IgD-negative memory B cell (primary cell): ENCODE data around the gene CFAP97D2. TPM values are rescaled to one million over a fixed set of nuclear protein-coding genes. Genes with fewer than 3 reads are reported as not detected.
"Not testable (repeated sequence)": the region's sequence is repeated elsewhere in the genome, so short reads cannot be mapped to it uniquely, and the experiment has no call there.

Source experiments
- H3K27ac Mint-ChIP-seq, 3 donors: one replicate each; pipeline ENCODE4 v1.8.0; 2020 to 2022; ENCODE audit warnings: mild to moderate bottlenecking in 3 of 3, mixed read lengths in 3 of 3, moderate library complexity in 1 of 3
- H3K27me3 Mint-ChIP-seq: one replicate; pipeline ENCODE4 v1.8.0; 2021; ENCODE audit warnings: mixed read lengths
- H3K36me3 Mint-ChIP-seq: one replicate; pipeline ENCODE4 v1.8.0; 2020; ENCODE audit warnings: mild to moderate bottlenecking, mixed read lengths
- H3K4me1 Mint-ChIP-seq, 3 donors: one replicate each; pipeline ENCODE4 v1.8.0; 2020 to 2022; ENCODE audit warnings: mixed read lengths in 3 of 3, mild to moderate bottlenecking in 1 of 3
- H3K4me3 Mint-ChIP-seq, 4 donors: one replicate each; pipeline ENCODE4 v1.8.0; 2020 to 2022; ENCODE audit warnings: mild to moderate bottlenecking in 4 of 4, mixed read lengths in 4 of 4, moderate library complexity in 3 of 4
- H3K9me3 Mint-ChIP-seq, 3 donors: one replicate each; pipeline ENCODE4 v1.8.0; 2020 to 2021; ENCODE audit warnings: mixed read lengths in 3 of 3, mild to moderate bottlenecking in 1 of 3
- polyA plus RNA-seq: library from polyadenylated mRNA; unstranded; fragments of 300-500 nt; fragmentation: Illumina TruSeq; gene quantifications from one replicate; pipeline ENCODE4 v1.2.3, GENCODE V29; 2021

The CFAP97D2 gene
- not detected for polyA plus RNA-seq

DNA sequence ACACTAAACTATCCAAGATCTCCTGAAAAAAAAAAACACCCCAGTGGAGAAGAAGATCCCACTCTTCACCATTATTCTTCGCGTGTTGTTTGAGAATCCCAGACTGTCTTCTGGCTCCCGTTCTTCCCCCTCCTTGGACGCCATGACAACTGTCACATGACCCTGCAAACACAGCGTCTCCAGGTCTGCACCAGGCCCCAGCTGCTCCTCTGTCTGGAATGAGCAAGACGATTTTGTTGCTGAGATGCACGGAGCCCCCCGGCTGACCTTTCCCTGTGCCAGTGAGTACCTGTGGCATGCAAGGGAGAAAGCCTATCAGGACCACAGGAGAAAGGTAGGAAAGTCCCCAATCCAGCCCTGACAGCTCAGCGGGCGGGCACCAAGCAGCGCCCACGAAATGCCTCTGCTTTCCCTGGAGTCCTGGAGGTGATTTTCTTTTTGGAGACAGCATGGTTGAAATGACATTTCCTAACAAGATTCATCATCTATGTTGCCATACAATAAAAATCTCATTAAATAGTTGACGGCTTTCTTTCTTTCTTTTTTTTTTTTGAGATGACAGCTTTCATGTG, at the start of gene CFAP97D2:
CFAP97D2 (plus strand) TSS at position 171 of the 572 bp plus-strand sequence; CDS start at position 245, 74 bp downstream.
- Mint-ChIP-seq H3K4me1 (peaks cover 0 to 5% (median 3%) of the 10 kb centered on the region in 3 donors), H3K4me3 (no peak within 1 kb of the TSS), H3K27me3 (peaks cover 29% of the 10 kb centered on the region), H3K27ac (no peak within 1 kb of the TSS), H3K36me3 (peaks cover 11% of the 10 kb centered on the region), H3K9me3 (peaks cover 0 to under 1% (median 0%) of the 10 kb centered on the region in 3 donors)

DNA sequence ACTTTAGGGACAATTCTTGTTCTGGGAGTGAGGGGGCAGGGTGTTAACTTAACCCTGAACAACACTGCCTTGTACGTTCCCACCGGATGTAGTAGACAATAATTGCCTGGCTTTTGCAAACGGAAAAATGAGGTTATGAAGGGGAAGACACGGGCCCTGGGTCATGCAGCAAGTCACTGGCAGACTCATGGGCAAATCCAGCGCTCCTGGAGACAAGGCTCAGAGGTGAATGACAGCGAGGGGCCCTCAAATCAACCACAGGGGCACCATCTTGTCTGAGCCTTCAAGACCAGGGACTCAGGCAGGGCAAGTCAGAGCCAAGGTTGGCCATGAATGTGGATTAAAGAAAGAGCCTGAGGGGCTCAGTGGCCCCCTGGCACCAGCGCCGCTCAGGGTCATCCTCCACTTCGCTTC, 49.4 kb upstream of the CFAP97D2 start:
- peaks cover 5% of the 10 kb centered on the region for H3K36me3 Mint-ChIP-seq
- H3K9me3 Mint-ChIP-seq, result peaks cover 0 to 1% (median 0%) of the 10 kb centered on the region in 3 donors
- H3K4me1 Mint-ChIP-seq, result peaks cover 38 to 64% (median 49%) of the 10 kb centered on the region in 3 donors
- H3K27ac Mint-ChIP-seq, result peak overlapping the region; percentile 70 to 84 (median 84)
- peak overlapping the region; percentile 80 to 100 (median 90) for H3K4me3 Mint-ChIP-seq
- H3K27me3 Mint-ChIP-seq, result no peaks in the 10 kb centered on the region

DNA sequence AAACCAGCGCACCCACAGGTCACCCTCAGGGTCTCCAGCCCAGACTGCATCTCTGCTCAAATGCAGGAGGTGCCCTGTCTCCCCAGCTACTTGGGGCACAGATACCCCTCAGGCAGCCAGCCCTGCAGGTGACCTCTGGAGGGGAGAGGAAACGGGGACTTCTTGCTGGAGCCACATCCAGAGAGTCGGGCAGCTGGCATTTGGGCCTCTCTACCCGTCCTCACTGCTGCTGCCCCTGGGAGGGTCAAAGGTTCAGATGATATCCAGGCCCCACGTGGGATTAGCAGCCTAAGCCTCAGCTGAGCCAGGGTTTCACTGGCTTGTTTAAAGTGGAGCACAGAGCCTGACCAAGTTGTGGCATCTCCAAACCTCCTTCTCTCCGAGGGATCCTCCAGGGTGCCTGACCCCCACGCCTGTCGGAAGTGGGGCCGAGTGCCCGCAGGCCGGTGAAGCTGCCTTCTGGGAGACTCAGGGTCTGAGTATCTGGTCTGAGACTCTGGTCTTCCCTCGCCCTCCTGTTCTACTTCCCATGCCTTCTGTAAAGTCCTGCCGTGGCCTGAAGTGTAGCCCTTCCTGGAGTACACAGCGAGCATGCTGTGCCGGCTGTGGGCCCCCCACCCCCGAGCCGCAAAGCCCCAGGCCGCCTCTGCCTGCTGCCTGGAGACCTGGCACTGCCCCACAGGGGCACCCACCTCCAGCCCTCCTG, 48.8 kb upstream of the CFAP97D2 start:
- H3K27ac Mint-ChIP-seq, result peak overlapping the region; percentile 84 to 97 (median 93)
- H3K36me3 Mint-ChIP-seq, result no peaks in the 10 kb centered on the region
- peaks cover 0 to 1% (median 0%) of the 10 kb centered on the region in 3 donors for H3K9me3 Mint-ChIP-seq
- peak overlapping the region; percentile 81 to 100 (median 98) for H3K4me3 Mint-ChIP-seq
- peaks cover 38 to 63% (median 43%) of the 10 kb centered on the region in 3 donors for H3K4me1 Mint-ChIP-seq
- no peaks in the 10 kb centered on the region for H3K27me3 Mint-ChIP-seq

DNA sequence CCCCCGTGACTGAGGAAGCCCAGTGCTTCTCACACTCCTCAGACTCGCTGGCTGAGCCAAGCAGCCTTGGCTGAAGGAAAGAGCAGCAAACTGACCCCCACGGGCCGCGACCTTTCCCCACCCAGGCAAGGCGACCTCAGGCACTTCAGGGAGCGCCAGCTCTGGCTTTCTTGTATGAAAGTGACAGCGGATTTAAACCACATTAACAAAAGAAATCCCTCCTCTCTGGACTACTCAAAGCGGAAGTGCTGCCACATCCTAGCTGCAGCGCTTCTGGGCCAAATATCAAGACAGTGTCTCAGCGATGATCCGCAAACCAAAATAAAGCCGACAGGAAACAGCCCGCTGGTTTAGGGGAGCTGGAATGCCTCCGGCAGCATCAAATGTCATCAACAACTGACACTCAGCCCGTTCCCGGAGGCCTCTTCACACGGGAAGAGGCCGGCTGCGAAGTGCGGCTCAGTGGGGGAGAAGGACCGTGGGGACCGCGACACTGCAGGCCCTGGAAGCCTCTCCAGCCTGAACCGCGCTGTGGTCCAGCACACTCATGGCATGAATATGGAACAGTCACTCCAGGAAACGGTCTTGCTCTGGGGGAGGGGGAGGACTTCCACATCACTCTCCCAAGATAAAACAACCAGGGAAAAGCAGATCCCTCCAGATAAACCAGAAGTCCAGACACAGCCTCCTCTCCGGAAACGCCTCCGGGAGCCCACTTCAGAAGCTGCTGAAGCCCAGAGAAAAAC, 48.0 kb upstream of the CFAP97D2 start:
- no peaks in the 10 kb centered on the region for H3K27me3 Mint-ChIP-seq
- H3K36me3 Mint-ChIP-seq, result no peaks in the 10 kb centered on the region

DNA sequence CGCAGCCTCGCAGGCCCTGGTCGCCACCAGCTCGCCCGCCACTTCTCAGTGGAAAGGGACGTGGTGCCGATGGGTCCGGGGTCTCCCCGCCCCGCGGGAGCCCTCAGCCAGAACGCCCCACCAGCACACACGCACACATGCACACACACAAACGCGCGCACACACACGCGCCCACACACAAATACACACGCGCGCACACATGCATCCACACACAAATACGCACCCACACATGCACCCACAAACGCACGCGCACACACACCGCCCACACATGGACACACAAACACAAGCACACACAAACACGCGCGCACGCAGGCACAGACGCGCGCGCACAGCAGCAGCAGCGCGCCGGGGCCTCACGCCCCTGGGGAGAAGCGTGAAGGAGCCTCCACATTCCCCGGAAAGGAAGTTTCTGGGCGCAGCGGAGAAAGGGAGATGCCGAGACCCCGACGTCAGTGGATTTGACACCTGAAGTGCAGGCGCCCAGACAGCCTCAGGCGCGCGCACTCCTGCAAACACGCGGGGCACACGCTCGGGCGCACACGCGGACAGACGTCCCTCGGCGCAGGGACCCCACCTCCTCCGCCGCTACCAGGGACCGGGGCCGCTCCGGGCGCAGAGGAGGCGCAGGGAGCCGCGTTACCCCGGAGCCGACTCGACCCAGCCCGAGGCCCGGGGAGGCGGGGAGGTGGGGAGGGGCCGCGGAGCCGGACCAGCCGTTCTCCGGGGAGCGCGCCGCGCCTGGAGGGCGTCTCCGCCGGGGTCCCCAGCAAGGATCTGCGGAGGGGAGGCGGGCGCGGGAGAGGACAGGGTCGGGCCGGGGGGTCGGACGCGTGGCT, 47.3 kb upstream of the CFAP97D2 start:
- Mint-ChIP-seq H3K4me3 (peak overlapping the region; percentile 81 to 100 (median 98)), H3K9me3 (peaks cover 0 to 1% (median 0%) of the 10 kb centered on the region in 3 donors), H3K27me3 (no peaks in the 10 kb centered on the region), H3K4me1 (peaks cover 32 to 55% (median 40%) of the 10 kb centered on the region in 3 donors), H3K36me3 (no peaks in the 10 kb centered on the region), H3K27ac (peak overlapping the region; percentile 84 to 97 (median 93))

More for the DNA sequence above, 48.0 kb upstream of the CFAP97D2 start:
- peak overlapping the region; percentile 84 to 97 (median 93) for H3K27ac Mint-ChIP-seq
- H3K4me3 Mint-ChIP-seq, result peak overlapping the region; percentile 81 to 100 (median 98)
- peaks cover 39 to 63% (median 42%) of the 10 kb centered on the region in 3 donors for H3K4me1 Mint-ChIP-seq
- H3K9me3 Mint-ChIP-seq, result peaks cover 0 to 1% (median 0%) of the 10 kb centered on the region in 3 donors

DNA sequence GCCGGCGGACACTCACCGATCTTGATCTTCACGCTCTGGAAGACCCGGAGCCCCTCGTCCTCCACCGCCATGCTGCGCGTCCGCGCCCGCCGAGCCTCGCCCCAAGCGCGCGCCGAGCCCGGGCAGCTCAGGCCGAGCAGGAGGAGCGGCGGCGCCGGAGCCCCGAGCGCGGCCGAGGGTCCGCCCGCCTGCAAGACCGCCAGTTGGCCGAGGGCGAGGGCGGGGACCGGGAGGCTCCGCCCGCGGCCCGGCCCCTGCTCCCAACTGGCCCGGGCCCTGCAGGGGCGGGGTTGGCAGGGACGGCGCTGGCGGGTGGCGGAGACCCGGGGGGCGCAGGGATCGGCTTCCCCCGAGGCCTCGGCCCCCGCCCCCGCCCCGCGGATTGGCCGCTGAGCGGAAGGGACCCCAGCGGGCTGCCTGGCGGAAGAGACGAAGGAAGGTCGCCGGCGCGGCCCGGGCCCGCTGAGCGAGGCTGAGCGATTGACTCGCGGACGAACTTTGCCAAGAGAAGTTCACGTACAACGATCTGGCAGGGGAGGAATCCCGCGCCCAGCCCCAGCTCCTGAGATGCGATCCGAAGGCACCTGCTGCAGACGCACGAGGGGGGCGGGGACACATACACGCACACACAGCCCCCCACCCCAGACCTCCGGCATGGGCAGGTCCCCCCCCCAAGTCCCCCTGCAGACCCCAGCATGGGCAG, 46.5 kb upstream of the CFAP97D2 start, which contains the start of gene RASA3:
RASA3 (minus strand) TSS at position 205 of the 703 bp plus-strand sequence; CDS start at position 71, 134 bp downstream.
- Mint-ChIP-seq H3K27me3 (no peaks in the 10 kb centered on the region), H3K36me3 (no peaks in the 10 kb centered on the region), H3K27ac (peak within 1 kb of the TSS; percentile 84 to 97 (median 93)), H3K4me3 (peak within 1 kb of the TSS; percentile 81 to 100 (median 98)), H3K4me1 (peaks cover 26 to 48% (median 32%) of the 10 kb centered on the region in 3 donors), H3K9me3 (peaks cover 0 to 1% (median 0%) of the 10 kb centered on the region in 3 donors)

DNA sequence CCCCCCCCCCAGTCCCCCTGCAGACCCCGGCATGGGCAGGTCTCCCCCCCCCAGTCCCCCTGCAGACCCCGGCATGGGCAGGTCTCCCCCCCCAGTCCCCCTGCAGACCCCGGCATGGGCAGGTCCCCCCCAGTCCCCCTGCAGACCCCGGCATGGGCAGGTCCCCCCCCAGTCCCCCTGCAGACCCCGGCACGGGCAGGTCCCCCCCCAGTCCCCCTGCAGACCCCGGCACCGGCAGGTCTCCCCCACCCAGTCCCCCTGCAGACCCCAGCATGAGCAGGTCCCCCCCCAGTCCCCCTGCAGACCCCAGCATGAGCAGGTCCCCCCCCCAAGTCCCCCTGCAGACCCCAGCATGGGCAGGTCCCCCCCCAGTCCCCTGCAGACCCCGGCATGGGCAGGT, 45.9 kb upstream of the CFAP97D2 start:
- peaks cover 26 to 42% (median 28%) of the 10 kb centered on the region in 3 donors for H3K4me1 Mint-ChIP-seq
- not testable (repeated sequence) for H3K9me3 Mint-ChIP-seq, H3K36me3 Mint-ChIP-seq, H3K27ac Mint-ChIP-seq, H3K27me3 Mint-ChIP-seq, H3K4me3 Mint-ChIP-seq

DNA sequence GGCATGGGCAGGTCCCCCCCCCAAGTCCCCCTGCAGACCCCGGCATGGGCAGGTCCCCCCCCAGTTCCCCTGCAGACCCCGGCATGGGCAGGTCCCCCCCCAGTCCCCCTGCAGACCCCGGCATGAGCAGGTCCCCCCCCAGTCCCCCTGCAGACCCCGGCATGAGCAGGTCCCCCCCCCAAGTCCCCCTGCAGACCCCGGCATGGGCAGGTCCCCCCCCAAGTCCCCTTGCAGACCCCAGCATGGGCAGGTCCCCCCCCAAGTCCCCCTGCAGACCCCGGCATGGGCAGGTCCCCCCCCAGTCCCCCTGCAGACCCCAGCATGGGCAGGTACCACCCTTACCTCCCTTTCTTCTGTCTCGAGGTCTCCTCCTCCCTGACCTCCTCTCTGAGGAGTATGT, 45.5 kb upstream of the CFAP97D2 start:
- H3K36me3 Mint-ChIP-seq, H3K9me3 Mint-ChIP-seq, H3K27me3 Mint-ChIP-seq: not testable (repeated sequence)
- H3K4me3 Mint-ChIP-seq, result peak overlapping the region; percentile 58 to 76 (median 74)
- peaks cover 26 to 38% (median 26%) of the 10 kb centered on the region in 3 donors for H3K4me1 Mint-ChIP-seq
- peak overlapping the region in 1 of 3 donors; percentile 2 for H3K27ac Mint-ChIP-seq

DNA sequence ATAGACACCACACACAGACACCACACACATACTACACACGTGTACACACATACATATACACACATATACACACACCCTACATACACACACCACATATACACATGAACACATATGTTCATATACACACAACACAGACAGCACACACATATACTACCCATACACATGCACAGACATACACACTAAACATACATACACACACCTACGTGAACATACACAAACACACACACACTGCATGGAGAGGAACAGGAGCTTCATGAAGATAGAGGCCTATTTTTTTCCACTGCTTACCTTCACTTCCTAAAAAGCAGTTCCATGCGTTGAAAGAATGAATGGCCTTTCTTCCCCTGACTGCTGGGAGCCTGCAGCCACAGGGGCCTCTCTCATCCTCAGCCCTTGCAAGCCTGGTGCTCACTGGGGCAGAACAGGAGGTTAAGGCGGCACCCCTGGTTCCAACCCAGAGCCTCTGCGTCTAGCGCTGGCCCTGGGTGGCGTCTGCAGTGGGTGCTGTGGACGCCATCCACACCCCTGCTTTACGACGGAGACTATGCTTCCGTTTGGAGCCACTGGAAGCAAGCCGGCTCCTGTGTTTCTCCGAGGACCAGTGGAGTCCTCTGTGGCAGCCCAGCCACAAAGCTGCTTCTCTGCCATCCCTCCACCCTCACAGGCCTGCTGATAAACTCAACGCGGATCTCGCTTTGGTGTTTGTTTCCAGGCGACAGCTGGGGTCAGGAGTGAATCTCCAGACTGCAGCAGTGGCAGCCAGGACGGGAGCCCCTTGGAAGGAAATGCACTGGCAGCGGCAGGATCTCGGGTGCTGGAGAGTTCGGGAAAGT, 44.7 kb upstream of the CFAP97D2 start:
- H3K36me3 Mint-ChIP-seq, result no peaks in the 10 kb centered on the region
- peak overlapping the region; percentile 58 to 76 (median 74) for H3K4me3 Mint-ChIP-seq
- H3K4me1 Mint-ChIP-seq, result peaks cover 20 to 31% (median 20%) of the 10 kb centered on the region in 3 donors

DNA sequence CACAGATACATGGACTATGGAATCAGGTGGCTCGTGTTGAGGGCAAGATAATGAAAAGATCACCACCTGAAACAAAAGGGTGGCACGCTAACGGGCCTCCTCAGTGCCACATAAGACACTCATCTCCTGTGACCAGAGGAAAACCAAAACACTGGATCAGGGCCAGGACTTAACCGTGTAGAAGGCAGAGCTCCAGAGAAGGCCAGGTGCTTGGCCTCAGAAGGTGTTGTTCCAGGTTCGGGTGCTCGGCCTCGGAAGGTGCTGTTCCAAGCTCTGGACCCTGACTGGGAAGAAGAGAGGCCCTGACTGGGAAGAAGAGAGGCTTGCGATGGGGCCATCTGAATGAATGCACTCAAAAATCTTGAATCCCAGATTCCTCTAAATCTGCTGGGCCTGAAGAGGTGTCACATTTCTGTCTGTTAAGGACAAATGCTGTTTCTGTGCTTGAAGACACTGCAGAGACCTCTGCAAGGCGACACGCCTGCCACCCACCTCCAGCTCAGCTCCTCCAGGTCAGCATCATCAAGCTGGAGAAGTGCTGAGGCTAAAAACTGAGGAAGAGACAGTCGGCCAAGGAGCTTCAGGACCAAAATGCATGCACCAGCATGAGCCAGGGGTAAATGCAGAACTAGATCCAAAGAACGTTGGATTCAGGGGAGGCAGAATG, 44.0 kb upstream of the CFAP97D2 start:
- H3K36me3 Mint-ChIP-seq, result no peaks in the 10 kb centered on the region
- peaks cover 0 to 1% (median 0%) of the 10 kb centered on the region in 3 donors for H3K9me3 Mint-ChIP-seq
- no peaks in the 10 kb centered on the region for H3K27me3 Mint-ChIP-seq
- H3K27ac Mint-ChIP-seq, result peak overlapping the region in 2 of 3 donors; percentile 1 to 67
- peak overlapping the region in 2 of 4 donors; percentile 39 for H3K4me3 Mint-ChIP-seq
- peaks cover 14 to 24% (median 15%) of the 10 kb centered on the region in 3 donors for H3K4me1 Mint-ChIP-seq

More for the DNA sequence above, 44.7 kb upstream of the CFAP97D2 start:
- H3K27ac Mint-ChIP-seq, result peak overlapping the region in 2 of 3 donors; percentile 2 to 67
- H3K9me3 Mint-ChIP-seq, result peaks cover 0 to 1% (median 0%) of the 10 kb centered on the region in 3 donors
- no peaks in the 10 kb centered on the region for H3K27me3 Mint-ChIP-seq

DNA sequence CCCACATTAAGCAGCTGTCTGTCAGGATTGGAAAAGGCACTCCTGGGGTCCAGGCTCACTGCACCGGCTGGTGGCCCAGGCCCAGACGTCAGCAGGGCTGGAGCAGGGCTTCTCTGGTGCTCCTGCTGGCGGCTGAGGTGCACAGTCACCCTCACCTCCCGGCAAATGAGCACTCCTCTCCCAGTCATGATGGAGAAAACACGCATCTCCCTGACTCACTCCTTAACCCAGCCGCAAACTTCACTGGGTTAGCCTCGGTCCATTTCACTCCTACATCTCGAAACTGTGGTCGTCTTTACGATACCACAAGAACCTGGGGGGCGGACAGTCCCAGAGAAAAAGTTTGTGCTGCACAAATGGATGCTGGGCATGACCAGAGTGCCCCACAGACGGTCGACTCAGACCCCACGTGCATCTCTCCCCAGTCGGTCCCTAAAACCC, 43.3 kb upstream of the CFAP97D2 start:
- Mint-ChIP-seq H3K27ac (peak overlapping the region in 2 of 3 donors; percentile 1 to 31), H3K9me3 (peaks cover 0 to 1% (median 0%) of the 10 kb centered on the region in 3 donors), H3K4me3 (peak overlapping the region in 1 of 4 donors; percentile 39), H3K36me3 (no peaks in the 10 kb centered on the region), H3K4me1 (peaks cover 14 to 19% (median 14%) of the 10 kb centered on the region in 3 donors), H3K27me3 (no peaks in the 10 kb centered on the region)

DNA sequence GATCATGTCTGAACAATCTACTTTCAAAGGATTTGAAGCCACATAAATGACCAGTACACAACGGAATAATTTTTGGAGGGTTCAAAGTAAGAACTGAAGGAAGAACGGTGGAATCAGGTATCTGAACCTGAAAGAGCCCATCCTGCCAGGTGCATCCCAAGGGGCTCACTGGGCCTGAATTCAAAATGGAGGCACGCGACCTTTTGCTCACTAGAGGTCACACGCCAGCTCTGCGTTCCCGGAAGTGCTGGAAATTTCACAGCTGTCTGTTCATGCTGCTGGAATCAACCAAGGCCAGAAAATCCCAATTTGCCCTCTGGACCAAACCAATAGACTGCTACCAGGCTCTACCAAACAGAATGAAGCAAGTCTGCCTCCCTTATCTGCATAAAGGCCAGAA, 42.5 kb upstream of the CFAP97D2 start:
- peak overlapping the region in 1 of 3 donors; percentile 54 for H3K27ac Mint-ChIP-seq
- H3K4me3 Mint-ChIP-seq, result peak overlapping the region in 1 of 4 donors; percentile 39
- H3K4me1 Mint-ChIP-seq, result peaks cover 10 to 16% (median 14%) of the 10 kb centered on the region in 3 donors
- no peaks in the 10 kb centered on the region for H3K27me3 Mint-ChIP-seq
- peaks cover 0 to 1% (median 0%) of the 10 kb centered on the region in 3 donors for H3K9me3 Mint-ChIP-seq
- H3K36me3 Mint-ChIP-seq, result no peaks in the 10 kb centered on the region
